ENCODE measurements around the gene WDR75. TPM values are rescaled to one million over a fixed set of nuclear protein-coding genes. Genes with fewer than 3 reads are reported as not detected.

WDR75 gene
- total and polyA plus RNA-seq, 2 of the 4 experiments (the other 2 are of a cell fraction): 21.7 to 52.2 TPM

- TF ChIP-seq, protein P1, sequence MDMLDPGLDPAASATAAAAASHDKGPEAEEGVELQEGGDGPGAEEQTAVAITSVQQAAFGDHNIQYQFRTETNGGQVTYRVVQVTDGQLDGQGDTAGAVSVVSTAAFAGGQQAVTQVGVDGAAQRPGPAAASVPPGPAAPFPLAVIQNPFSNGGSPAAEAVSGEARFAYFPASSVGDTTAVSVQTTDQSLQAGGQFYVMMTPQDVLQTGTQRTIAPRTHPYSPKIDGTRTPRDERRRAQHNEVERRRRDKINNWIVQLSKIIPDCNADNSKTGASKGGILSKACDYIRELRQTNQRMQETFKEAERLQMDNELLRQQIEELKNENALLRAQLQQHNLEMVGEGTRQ (IDR thresholded peaks at IDR 0.05; ENCODE audit: low read depth, low read length): no peak
- peak; percentile 97 for TF ChIP-seq CEBPB (IDR thresholded peaks at IDR 0.05; ENCODE audit: low read depth, low read length)
- peak; percentile 98 for TF ChIP-seq FOS (IDR thresholded peaks at IDR 0.05; ENCODE audit: low read depth, low read length)
- no peak for TF ChIP-seq CTCF (conservative IDR thresholded peaks at IDR 0.05; ENCODE audit: low read depth, low read length)
Measured at GRCh38 chr2:189393440-189394111, 47.7 kb upstream of the WDR75 start (continued).

Data from IMR-90 (cell line).